Progenitor cell of endocrine pancreas (in vitro differentiated cells): Measurements from ENCODE around the gene CD34. TPM values are rescaled to one million over a fixed set of nuclear protein-coding genes. Genes with fewer than 3 reads are reported as not detected.
A peak's percentile ranks its signal among the peaks of the same experiment; 100 is the strongest.

ENCODE experiments used
- DNase-seq: peaks from one replicate; pipeline ENCODE4 v3.0.0; 2021; ENCODE audit warnings: low spot score; ENCODE audit not compliant: unreplicated experiment
- H3K27ac Mint-ChIP-seq: 2 replicates; pipeline ENCODE4 v1.8.0; 2021; ENCODE audit warnings: mild to moderate bottlenecking, moderate library complexity, mixed read lengths
- H3K27me3 Mint-ChIP-seq: 2 replicates; pipeline ENCODE4 v1.8.0; 2021; ENCODE audit warnings: mixed read lengths
- H3K36me3 Mint-ChIP-seq: 2 replicates; pipeline ENCODE4 v1.8.0; 2022; ENCODE audit warnings: mixed read lengths; ENCODE audit not compliant: insufficient read depth
- H3K4me1 Mint-ChIP-seq: 2 replicates; pipeline ENCODE4 v1.8.0; 2021; ENCODE audit warnings: low read depth, mixed read lengths
- H3K4me3 Mint-ChIP-seq: 2 replicates; pipeline ENCODE4 v1.8.0; 2021; ENCODE audit warnings: low read depth, mild to moderate bottlenecking, moderate library complexity, mixed read lengths
- H3K9me3 Mint-ChIP-seq: 2 replicates; pipeline ENCODE4 v1.8.0; 2021; ENCODE audit warnings: low read depth, mixed read lengths
- CTCF ChIP-seq: fragments of 200-600 bp; sonication (generic); IDR thresholded peaks from one replicate; pipeline ENCODE4 v1.5.0; 2021; ENCODE audit warnings: antibody characterized with exemption, mild to moderate bottlenecking; ENCODE audit not compliant: unreplicated experiment
- total RNA-seq: library from RNA; stranded (reverse); gene quantifications from 2 replicates; pipeline ENCODE4 v1.2.1, GENCODE V29; 2021

Gene CD34
- total RNA-seq, 1 donor from 2014 or later: 0.07 TPM

- no peaks in the 10 kb centered on the region for H3K9me3 Mint-ChIP-seq
- peak overlapping the region; percentile 75 for H3K4me3 Mint-ChIP-seq
- H3K27ac Mint-ChIP-seq: no peak overlapping the region
- H3K27me3 Mint-ChIP-seq: peaks cover 12% of the 10 kb centered on the region
- H3K4me1 Mint-ChIP-seq: peaks cover 6% of the 10 kb centered on the region
- DNase-seq: no peak
- no peak for TF ChIP-seq CTCF
- H3K36me3 Mint-ChIP-seq: peaks cover 3% of the 10 kb centered on the region
Measured at GRCh38 chr1:207868251-207868773, 42.6 kb downstream of the CD34 start.

DNA sequence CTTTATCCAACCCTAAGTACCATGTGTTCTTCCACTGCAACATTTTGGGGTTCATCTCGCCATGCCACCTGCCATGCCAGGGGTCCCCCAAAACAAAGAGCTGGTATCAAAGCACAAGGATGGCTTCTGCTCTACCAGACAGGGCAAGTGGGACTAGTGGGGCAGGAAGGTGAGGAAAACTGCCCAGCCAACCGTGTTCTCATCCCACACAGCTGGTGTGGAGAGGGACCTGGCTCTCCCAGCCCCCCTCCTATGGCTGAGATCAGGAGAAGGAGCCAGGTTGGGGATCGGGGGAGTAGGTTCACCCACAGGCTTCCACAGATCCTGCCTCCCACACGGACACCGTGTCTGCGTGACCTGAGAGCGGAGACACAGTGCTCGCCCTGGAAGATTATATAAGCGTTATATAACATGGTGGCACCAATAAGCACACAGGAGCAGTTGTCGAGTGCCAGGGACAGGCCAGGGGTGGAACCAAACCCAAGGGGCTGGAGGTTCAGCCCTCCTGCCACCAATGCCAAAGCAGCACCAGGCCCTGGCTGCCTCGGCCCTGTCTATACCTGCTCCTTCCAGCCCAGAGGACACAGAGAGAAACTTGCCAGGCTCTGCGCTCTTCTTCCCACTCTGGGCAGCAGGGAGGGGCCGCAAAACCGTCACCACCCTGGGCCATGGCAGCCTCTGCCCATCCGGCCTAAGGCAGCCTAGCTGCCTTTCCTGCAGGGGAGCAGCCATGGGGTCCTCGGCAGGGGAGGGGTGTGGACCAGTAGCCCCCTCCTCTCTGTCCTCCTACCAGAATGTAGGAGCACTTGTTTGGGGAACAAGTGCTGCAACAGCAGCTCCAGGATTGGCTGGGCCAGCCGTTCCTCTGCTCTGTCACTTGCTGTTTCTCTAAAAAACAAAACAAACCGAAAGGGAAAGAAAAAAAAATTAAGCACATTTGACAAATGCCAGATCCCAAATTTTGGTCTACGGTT lies 43.5 kb downstream of the CD34 start:
- no peak overlapping the region for H3K27ac Mint-ChIP-seq
- no peaks in the 10 kb centered on the region for H3K9me3 Mint-ChIP-seq
- peaks cover 6% of the 10 kb centered on the region for H3K4me1 Mint-ChIP-seq
- DNase-seq: no peak
- H3K4me3 Mint-ChIP-seq: peak overlapping the region; percentile 75
- no peak for TF ChIP-seq CTCF
- H3K36me3 Mint-ChIP-seq: peaks cover 3% of the 10 kb centered on the region
- peaks cover 12% of the 10 kb centered on the region for H3K27me3 Mint-ChIP-seq

GRCh38 chr1:207866471-207867135 lies 44.3 kb downstream of the CD34 start:
- Mint-ChIP-seq H3K9me3 (no peaks in the 10 kb centered on the region), H3K27me3 (peaks cover 12% of the 10 kb centered on the region), H3K4me3 (no peak overlapping the region), H3K36me3 (peaks cover 3% of the 10 kb centered on the region), H3K4me1 (peaks cover 6% of the 10 kb centered on the region), H3K27ac (no peak overlapping the region)
- no peak for TF ChIP-seq CTCF
- no peak for DNase-seq

DNA sequence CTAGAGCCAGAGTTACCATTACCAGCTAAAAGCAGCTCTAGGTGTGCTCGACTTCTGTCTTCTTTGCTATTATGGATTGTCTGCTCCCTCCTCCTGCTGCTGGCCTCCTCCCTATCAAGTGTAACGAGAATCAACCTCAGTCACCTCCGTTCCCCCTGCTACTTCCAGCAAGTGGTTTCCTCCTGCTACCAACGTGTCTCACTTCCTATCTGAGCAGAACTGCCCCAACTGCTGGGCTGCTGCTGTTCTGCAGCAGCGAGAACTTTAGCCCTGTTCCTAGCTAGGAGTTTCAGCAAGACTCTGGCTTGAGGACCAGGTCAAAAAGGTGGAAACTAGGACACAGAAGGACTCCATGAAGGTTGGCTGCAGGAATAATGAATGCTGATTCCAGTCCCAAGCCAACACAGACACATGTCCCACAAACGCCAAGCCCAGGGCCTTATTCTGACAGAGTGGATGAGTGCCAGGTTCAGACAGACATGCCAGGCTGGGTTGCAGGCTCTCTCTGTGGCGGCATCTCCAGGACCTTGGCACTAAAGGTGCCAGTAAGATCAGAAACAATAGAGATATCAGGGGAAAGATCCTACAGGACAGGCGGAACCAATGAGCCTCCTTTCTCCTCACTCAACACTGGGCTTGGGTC lies 46.9 kb downstream of the CD34 start:
- Mint-ChIP-seq H3K27ac (no peak overlapping the region), H3K9me3 (no peaks in the 10 kb centered on the region), H3K4me3 (no peak overlapping the region), H3K4me1 (peaks cover 3% of the 10 kb centered on the region), H3K27me3 (no peaks in the 10 kb centered on the region), H3K36me3 (peaks cover 3% of the 10 kb centered on the region)
- TF ChIP-seq CTCF: no peak
- no peak for DNase-seq

DNA sequence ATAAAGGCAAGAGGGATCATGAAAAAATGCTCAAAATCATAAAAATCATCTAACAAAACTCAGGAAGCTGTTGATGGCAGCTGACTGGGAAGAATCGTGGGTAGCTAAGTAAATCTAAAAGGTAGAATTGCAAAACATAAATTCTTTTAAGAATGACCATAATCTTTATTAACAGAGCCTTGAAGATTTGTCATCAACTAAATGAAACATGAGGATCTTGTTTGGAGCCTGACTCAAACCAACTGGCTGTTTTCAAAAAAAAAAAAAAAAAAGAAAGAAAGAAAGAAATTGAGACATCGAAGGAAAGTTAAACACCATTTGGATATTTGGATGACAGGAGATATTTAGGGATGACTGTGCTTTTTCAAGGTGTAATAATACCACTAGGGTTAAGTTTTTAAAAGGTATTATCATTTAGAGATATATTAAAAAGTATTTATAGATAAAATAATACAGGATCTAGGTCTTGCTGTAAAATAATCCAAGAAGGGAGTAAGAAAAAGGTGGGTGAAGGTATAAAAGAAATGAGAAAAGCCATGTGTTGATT lies 48.6 kb downstream of the CD34 start:
- peaks cover 3% of the 10 kb centered on the region for H3K36me3 Mint-ChIP-seq

More for the DNA sequence above, 48.6 kb downstream of the CD34 start:
- no peak overlapping the region for H3K4me3 Mint-ChIP-seq
- no peak for DNase-seq
- no peaks in the 10 kb centered on the region for H3K9me3 Mint-ChIP-seq
- no peaks in the 10 kb centered on the region for H3K4me1 Mint-ChIP-seq
- no peaks in the 10 kb centered on the region for H3K27me3 Mint-ChIP-seq
- no peak for TF ChIP-seq CTCF
- no peak overlapping the region for H3K27ac Mint-ChIP-seq
